Measurements from ENCODE around the gene LDLRAP1. TPM values are rescaled to one million over a fixed set of nuclear protein-coding genes. Genes with fewer than 3 reads are reported as not detected.
"Not testable (repeated sequence)": the region's sequence is repeated elsewhere in the genome, so short reads cannot be mapped to it uniquely, and the experiment has no call there.

The LDLRAP1 gene
- total RNA-seq, 1 donor from 2014 or later: 20.7 TPM

DNA sequence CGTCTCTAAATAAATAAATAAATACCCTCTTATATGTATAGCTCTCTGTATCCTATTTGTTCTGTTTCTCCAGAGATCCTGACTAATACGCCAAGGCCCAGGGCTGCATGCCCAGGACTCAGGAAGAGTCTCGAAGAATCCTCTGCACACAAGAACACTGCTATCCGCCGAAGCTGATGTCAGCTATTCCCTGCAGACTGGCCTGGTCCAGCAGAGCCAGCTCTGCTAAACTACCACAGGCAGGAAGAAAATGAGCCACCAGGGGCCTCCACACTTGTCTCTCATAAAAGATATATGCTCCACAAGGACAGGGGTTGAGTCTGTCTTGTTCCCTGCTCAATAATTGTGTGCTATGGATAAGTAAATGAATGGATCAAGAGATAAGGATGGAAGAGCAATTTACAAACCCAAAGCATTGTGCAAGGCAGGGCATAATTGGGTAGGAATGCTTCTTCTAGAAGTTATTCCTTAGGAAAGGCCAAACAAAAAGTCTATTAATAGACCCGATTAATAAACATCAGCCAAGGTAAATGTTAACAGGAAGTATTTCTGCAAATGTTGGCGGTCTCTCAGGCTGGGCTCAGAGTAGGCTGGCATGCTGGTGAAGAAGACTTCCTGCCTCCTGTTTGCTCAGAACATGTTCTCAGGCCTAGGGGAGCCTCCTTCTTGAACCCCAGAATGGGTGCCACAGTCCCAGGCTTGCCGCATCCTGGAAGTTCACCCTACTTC is 46.9 kb downstream of the LDLRAP1 start:
- no peak for DNase-seq (ENCODE audit: extremely low spot score, unreplicated experiment)
- no peak overlapping the region for H3K27ac Mint-ChIP-seq
- H3K9me3 Mint-ChIP-seq: no peaks in the 10 kb centered on the region
- TF ChIP-seq, protein P1, sequence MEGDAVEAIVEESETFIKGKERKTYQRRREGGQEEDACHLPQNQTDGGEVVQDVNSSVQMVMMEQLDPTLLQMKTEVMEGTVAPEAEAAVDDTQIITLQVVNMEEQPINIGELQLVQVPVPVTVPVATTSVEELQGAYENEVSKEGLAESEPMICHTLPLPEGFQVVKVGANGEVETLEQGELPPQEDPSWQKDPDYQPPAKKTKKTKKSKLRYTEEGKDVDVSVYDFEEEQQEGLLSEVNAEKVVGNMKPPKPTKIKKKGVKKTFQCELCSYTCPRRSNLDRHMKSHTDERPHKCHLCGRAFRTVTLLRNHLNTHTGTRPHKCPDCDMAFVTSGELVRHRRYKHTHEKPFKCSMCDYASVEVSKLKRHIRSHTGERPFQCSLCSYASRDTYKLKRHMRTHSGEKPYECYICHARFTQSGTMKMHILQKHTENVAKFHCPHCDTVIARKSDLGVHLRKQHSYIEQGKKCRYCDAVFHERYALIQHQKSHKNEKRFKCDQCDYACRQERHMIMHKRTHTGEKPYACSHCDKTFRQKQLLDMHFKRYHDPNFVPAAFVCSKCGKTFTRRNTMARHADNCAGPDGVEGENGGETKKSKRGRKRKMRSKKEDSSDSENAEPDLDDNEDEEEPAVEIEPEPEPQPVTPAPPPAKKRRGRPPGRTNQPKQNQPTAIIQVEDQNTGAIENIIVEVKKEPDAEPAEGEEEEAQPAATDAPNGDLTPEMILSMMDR (conservative IDR thresholded peaks at IDR 0.05): peak; percentile 28
- no peak overlapping the region for H3K4me3 Mint-ChIP-seq
- peaks cover 14% of the 10 kb centered on the region for H3K27me3 Mint-ChIP-seq
- no peaks in the 10 kb centered on the region for H3K36me3 Mint-ChIP-seq
- peaks cover 16% of the 10 kb centered on the region for H3K4me1 Mint-ChIP-seq (ENCODE audit: unreplicated experiment)

DNA sequence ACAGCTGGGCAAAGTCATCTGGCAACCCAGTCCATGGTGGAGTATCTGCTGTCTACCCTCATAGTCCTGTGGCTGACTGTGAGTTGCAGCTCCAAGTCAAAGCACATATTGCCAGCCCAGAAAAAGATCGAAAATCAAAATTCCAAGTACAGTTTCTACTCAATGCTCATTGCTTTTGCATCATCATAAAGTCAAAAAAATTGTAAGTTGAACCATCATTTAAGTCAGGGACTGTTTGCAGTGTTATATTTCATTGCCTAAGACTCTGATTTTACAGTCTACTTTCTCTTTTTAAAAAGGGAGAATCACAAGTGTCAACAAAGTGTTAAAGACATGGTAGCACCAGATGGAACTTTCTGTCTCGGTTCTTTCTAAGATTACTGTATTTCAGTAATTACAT is 50.5 kb downstream of the LDLRAP1 start:
- Mint-ChIP-seq H3K9me3 (no peaks in the 10 kb centered on the region), H3K36me3 (no peaks in the 10 kb centered on the region)

DNA sequence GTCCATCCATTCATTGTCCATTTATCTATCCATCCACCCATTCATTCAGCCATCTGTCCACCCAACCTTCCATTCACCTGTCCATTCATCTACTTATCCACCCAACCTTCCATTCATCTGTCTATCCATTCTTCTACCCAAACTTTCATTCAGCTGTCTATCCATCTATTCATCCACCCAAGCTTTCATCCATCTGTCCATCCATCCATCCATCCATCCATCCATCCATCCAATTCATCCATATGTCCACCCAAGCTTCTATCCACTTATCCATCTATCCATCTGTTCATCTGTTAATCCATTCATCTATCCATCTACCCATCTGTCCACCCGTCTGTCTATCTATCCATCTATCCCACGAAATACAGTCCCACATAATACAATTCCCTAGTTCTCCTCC is 51.6 kb downstream of the LDLRAP1 start:
- H3K4me3 Mint-ChIP-seq: no peak overlapping the region
- H3K4me1 Mint-ChIP-seq (ENCODE audit: unreplicated experiment): peaks cover 6% of the 10 kb centered on the region
- H3K27me3 Mint-ChIP-seq: peaks cover 14% of the 10 kb centered on the region
- no peaks in the 10 kb centered on the region for H3K9me3 Mint-ChIP-seq
- TF ChIP-seq, protein P1 (conservative IDR thresholded peaks at IDR 0.05): no peak
- no peak overlapping the region for H3K27ac Mint-ChIP-seq
- no peaks in the 10 kb centered on the region for H3K36me3 Mint-ChIP-seq
- no peak for DNase-seq (ENCODE audit: extremely low spot score, unreplicated experiment)

More for the DNA sequence above, 50.5 kb downstream of the LDLRAP1 start:
- TF ChIP-seq, protein P1 (conservative IDR thresholded peaks at IDR 0.05): no peak
- Mint-ChIP-seq H3K4me1 (ENCODE audit: unreplicated experiment) (peaks cover 6% of the 10 kb centered on the region), H3K27me3 (peaks cover 11% of the 10 kb centered on the region), H3K27ac (no peak overlapping the region), H3K4me3 (no peak overlapping the region)
- DNase-seq (ENCODE audit: extremely low spot score, unreplicated experiment): no peak

DNA sequence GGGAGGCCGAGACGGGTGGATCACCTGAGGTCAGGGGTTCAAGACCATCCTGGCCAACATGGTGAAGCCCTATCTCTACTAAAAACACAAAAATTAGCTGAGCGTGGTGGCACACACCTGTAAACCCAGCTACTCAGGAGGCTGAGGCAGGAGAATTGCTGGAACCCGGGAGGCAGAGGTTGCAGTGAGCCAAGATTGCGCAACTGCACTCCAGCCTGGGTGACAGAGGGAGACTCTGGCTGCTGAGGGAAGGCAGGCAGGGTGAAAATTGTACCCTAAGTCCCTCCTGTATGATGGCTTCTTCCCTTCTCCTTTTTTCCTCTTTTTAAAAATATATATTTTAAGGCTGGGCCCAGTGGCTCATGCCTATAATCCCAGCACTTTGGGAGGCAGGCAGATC is 53.2 kb downstream of the LDLRAP1 start:
- H3K9me3 Mint-ChIP-seq; H3K4me1 Mint-ChIP-seq (ENCODE audit: unreplicated experiment); DNase-seq (ENCODE audit: extremely low spot score, unreplicated experiment); H3K27ac Mint-ChIP-seq; H3K4me3 Mint-ChIP-seq; H3K36me3 Mint-ChIP-seq: not testable (repeated sequence)
- peaks cover 15% of the 10 kb centered on the region for H3K27me3 Mint-ChIP-seq

DNA sequence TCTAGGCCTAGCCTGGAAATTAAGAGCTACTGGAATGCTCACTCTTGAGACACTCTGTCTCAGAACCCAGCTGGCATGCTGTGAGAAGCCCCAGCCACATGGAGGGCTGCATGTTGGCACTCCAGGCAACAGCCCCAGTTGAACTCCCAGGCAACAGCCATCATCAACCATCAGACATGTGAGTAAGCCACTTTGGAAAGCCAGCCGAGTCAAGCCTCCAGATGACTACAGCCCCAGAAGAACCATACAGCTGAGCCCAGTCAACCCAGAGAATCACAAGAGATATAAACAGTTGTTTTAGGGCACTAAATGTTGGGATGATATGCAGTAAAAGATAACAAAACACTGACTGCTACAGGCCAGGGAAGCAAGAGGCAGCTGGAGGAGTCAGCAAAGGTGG is 55.5 kb downstream of the LDLRAP1 start:
- peaks cover 11% of the 10 kb centered on the region for H3K27me3 Mint-ChIP-seq

DNA sequence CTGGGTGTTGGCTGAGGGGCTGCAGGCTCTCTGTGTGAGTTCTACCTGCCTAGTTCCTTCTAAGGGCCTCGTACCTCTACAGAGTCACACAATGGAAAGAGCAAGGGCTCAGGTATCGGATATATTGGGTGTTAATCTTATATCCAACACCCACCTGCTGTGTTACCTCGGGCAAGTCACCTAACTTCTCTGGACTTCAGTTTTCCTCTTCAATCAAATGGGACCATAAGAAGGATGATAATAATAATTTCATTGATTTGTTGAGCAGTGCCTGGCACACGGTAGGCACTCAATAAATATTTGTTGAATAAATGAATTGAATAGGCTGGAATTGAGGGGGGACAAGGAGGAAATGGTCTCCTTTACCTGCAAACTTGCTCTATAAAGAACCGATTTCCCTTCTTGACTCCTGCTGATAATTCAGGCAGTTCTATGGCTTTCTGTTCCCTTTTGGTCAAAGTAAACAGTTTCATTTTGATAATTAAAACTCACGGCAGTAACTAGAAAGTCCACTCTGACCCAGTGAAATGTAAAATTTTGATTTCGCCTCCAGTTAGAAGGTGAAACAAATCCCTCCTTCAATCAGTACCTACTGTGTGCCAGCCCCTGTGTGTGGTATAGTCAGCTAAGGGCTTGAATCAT is 56.7 kb downstream of the LDLRAP1 start:
- DNase-seq (ENCODE audit: extremely low spot score, unreplicated experiment): no peak
- H3K36me3 Mint-ChIP-seq: no peaks in the 10 kb centered on the region
- no peak overlapping the region for H3K27ac Mint-ChIP-seq
- TF ChIP-seq, protein P1 (conservative IDR thresholded peaks at IDR 0.05): no peak
- H3K4me3 Mint-ChIP-seq: no peak overlapping the region
- H3K4me1 Mint-ChIP-seq (ENCODE audit: unreplicated experiment): no peaks in the 10 kb centered on the region
- H3K9me3 Mint-ChIP-seq: no peaks in the 10 kb centered on the region
- peaks cover 7% of the 10 kb centered on the region for H3K27me3 Mint-ChIP-seq

More for the DNA sequence above, 55.5 kb downstream of the LDLRAP1 start:
- Mint-ChIP-seq H3K4me3 (no peak overlapping the region), H3K36me3 (no peaks in the 10 kb centered on the region), H3K9me3 (no peaks in the 10 kb centered on the region), H3K4me1 (ENCODE audit: unreplicated experiment) (no peaks in the 10 kb centered on the region), H3K27ac (no peak overlapping the region)
- TF ChIP-seq, protein P1 (conservative IDR thresholded peaks at IDR 0.05): no peak
- no peak for DNase-seq (ENCODE audit: extremely low spot score, unreplicated experiment)

DNA sequence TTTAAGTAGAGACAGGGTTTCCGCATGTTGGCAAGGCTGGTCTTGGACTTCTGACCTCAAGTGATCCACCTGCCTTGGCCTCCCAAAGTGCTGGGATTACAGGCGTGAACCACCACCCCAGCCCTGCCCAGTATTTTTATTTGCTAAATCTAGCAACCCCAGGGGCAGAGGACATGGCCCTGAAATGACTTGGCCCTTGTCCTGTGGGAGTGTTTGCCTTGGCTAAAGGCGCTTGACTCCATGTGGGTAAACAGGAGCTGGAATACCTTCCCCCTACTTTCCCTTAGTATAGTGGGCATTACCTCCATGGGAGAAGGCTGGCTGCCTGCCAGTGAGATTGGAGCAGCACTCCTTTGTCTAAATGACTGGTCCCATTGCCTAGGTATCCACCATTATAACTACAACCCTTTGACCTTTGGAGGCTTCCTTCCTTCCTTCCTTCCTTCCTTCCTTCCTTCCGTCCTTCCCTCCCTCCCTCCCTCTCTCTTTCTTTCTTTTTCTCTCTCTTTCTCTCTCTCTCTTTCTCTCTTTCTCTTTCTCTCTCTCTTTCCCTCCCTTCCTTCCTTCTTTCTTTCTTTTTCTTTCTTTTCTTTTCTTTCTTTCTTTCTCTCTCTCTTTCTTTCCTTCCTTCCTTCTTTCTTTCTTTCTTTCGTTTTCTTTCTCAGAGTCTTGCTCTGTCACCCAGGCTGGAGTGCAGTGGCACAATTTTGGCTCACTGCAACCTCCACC is 57.7 kb downstream of the LDLRAP1 start:
- H3K36me3 Mint-ChIP-seq; DNase-seq (ENCODE audit: extremely low spot score, unreplicated experiment); H3K4me1 Mint-ChIP-seq (ENCODE audit: unreplicated experiment); H3K4me3 Mint-ChIP-seq; H3K27ac Mint-ChIP-seq; H3K9me3 Mint-ChIP-seq: not testable (repeated sequence)
- H3K27me3 Mint-ChIP-seq: peaks cover 11% of the 10 kb centered on the region

DNA sequence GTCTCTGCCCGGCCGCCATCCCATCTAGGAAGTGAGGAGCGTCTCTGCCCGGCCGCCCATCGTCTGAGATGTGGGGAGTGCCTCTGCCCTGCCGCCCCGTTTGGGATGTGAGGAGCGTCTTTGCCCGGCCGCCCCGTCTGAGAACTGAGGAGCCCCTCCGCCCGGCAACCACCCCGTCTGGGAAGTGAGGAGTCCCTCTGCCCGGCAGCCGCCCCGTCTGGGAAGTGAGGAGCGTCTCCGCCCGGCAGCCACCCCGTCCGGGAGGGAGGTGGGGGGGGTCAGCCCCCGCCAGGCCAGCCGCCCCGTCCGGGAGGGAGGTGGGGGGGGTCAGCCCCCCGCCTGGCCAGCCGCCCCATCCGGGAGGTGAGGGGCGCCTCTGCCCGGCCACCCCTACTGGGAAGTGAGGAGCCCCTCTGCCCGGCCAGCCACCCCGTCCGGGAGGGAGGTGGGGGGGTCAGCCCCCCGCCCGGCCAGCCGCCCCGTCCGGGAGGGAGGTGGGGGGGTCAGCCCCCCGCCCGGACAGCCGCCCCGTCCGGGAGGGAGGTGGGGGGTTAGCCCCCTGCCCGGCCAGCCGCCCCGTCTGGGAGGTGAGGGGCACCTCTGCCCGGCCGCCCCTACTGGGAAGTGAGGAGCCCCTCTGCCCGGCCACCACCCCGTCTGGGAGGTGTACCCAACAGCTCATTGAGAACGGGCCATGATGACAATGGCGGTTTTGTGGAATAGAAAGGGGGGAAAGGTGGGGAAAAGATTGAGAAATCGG is 60.6 kb downstream of the LDLRAP1 start:
- peaks cover 22% of the 10 kb centered on the region for H3K27me3 Mint-ChIP-seq
- not testable (repeated sequence) for H3K27ac Mint-ChIP-seq; H3K4me1 Mint-ChIP-seq (ENCODE audit: unreplicated experiment); H3K4me3 Mint-ChIP-seq; DNase-seq (ENCODE audit: extremely low spot score, unreplicated experiment); H3K36me3 Mint-ChIP-seq; H3K9me3 Mint-ChIP-seq

Data from type B pancreatic cell (in vitro differentiated cells).